ENCODE results near the gene ORC1.

- TF ChIP-seq CTCF (IDR thresholded peaks at IDR 0.05): no peak
- TF ChIP-seq POLR2A (IDR thresholded peaks at IDR 0.05): no peak
- no peak for TF ChIP-seq EP300 (IDR thresholded peaks at IDR 0.05)
- no peak for TF ChIP-seq POLR2AphosphoS5 (IDR thresholded peaks at IDR 0.05)
These were observed 17.8 kb downstream of the ORC1 start for GRCh38 chr1:52386458-52386857.
